COR-L47 (cell line): Measurements from ENCODE around the gene ZBED4.

Experiments used
- DNase-seq: peaks from one replicate; lab custom pipeline; 2025; lab: John Stamatoyannopoulos, UW

The ZBED4 gene

DNA sequence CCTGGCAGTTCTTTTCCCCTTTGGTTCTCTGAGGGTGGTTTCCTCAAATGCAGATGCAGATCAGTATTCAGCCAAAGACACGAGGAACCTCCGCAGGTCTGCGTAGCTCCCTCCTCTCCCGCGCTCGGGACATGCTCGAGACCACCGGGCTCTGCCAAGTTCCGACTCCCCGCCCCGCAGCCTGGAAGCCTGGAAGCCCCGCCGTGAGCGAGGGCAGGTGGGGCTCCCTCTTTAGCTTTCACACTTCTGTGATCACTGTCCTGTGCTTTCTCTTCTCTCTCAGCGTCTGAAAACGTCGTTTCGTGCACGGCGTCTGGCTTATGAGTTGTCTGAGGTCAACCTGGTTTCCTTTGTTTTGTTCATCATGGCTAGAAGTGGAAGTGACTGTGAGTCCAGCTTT lies 26.6 kb downstream of the ZBED4 start:
- no peak for DNase-seq

DNA sequence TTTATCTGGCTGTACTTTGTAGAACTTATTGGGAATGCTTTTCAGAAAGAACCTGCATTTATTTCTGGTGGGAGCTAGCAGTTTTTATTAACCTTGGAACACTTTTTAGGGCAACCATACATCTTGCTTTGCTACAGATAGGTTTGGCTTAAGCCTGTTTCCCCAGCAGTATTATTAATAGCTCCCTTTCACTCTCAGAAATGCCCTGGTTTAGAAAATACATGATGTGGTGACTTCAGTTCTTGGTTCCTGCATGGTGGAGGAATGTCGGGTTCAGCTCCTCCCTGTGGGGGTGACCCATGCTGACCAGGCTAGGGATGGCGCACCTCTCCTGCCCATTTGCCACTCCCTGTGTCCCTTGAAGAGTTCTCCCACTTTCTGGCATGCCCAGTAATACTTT lies 28.2 kb downstream of the ZBED4 start:
- no peak for DNase-seq

DNA sequence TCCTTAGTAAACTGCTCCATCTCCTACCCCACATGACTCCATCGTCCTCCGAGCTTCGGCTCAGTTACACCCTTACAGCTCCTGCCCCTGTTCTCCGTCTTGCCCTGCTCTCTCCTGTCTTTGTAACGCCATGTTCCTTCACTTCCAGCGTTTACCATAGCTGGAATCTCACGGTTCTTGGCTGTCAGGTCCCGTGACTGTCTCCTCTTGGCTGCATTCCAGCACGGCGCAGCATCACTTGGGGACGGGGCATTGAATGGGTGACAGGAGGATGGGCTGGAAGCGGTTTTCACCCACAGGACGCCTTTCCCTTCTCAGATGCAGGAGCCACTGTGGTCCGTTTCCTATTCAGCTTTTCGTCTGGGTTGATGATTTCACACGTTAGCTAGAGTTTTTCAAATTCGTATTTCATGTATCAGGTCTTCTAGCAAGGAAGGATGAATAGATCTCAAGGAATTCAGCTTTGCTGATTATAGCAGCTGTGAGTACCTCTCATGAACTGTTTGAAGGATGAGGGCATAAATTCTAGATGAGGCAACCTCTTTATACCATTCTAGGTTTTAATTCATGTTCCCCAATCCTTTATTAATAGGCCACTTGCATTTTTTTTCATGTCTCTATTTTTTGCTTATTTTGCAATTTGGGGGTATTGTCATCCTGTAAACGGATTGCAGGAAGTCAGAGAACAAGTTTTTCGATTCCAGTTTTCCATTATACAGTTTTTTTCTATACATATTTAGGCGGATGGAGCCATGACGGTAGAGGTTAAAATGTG lies 29.1 kb downstream of the ZBED4 start:
- DNase-seq = no peak

DNA sequence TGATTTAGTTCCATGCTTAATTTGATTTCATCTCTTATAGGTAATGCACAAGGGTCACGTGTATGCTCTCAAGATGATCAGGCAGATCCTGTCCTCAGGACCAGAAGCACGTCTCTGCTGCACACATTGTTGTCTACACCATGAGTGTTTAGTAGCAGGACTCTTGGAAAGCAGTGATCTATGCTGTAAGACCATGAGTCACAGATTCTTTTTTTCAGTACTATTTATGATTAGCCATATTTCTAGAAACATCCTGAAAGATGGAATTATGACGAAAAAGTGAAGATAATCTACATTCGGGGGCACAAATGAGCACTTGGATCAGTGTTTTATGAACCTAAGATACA lies 29.6 kb downstream of the ZBED4 start:
- DNase-seq = no peak

DNA sequence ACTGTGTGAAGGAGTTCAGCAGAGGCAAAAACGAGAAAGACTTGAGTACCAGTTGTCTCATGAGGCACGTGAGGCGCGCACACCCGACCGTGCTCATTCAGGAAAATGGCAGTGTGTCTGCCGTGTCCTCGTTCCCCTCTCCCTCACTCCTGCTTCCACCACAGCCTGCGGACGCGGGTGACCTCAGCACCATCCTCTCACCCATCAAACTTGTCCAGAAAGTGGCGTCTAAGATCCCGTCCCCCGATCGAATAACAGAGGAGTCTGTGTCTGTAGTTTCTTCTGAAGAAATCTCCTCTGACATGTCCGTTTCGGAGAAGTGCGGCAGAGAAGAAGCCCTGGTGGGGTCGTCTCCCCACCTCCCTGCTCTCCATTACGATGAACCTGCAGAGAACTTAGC lies 30.4 kb downstream of the ZBED4 start:
- no peak for DNase-seq

DNA sequence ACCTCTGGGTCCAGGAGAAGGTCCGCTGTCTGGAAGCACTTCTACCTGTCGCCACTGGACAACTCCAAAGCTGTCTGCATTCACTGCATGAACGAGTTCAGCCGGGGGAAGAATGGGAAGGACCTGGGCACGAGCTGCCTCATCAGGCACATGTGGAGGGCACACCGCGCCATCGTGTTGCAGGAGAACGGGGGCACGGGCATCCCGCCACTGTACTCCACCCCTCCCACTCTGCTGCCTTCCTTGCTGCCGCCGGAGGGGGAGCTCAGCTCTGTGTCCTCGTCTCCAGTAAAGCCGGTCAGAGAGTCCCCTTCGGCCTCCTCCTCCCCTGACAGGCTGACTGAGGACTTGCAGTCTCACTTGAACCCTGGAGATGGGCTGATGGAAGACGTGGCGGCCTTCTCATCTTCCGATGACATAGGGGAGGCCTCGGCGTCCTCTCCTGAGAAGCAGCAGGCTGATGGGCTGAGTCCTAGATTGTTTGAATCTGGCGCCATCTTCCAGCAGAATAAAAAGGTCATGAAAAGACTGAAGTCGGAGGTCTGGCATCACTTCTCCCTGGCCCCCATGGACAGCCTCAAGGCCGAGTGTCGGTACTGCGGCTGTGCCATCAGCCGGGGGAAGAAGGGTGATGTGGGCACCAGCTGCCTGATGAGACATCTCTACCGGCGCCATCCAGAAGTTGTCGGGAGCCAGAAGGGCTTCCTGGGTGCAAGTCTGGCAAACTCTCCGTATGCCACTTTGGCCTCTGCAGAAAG lies 31.0 kb downstream of the ZBED4 start:
- DNase-seq = no peak

DNA sequence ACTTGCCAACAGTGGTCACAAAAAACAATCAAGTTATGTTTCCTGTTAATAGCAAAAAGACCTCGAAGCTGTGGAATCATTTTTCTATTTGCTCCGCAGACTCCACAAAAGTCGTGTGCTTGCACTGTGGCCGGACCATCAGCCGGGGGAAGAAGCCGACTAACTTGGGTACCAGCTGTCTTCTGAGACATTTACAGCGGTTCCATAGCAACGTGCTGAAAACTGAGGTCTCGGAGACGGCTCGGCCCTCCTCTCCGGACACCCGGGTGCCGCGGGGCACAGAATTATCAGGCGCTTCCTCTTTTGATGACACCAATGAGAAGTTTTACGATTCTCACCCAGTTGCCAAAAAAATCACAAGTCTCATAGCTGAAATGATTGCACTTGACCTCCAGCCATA lies 31.6 kb downstream of the ZBED4 start:
- DNase-seq = no peak

DNA sequence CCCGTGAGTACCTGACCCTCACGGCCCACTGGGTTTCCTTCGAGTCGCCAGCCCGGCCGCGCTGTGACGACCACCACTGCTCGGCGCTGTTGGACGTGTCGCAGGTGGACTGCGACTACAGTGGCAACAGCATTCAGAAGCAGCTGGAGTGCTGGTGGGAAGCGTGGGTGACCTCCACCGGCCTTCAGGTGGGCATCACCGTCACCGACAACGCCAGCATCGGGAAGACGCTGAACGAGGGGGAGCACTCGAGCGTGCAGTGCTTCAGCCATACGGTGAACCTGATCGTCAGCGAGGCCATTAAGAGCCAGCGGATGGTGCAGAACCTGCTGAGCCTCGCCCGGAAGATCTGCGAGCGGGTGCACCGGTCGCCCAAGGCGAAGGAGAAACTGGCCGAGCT lies 32.2 kb downstream of the ZBED4 start:
- no peak for DNase-seq

DNA sequence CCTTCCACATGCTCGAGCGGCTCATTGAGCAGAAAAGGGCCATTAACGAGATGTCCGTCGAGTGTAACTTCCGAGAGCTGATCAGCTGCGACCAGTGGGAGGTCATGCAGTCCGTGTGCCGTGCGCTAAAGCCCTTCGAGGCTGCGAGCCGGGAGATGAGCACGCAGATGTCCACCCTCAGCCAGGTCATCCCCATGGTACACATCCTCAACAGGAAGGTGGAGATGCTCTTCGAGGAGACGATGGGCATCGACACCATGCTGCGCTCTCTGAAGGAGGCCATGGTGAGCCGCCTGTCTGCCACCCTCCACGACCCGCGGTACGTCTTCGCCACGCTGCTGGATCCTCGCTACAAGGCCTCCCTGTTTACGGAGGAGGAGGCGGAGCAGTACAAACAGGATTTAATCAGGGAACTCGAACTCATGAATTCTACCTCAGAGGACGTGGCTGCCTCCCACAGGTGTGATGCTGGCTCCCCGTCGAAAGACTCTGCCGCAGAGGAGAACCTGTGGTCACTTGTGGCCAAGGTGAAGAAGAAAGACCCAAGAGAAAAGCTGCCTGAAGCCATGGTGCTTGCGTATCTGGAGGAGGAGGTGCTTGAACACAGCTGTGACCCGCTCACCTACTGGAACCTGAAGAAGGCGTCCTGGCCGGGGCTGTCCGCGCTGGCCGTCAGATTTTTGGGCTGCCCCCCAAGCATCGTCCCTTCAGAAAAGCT lies 32.9 kb downstream of the ZBED4 start:
- no peak for DNase-seq

DNA sequence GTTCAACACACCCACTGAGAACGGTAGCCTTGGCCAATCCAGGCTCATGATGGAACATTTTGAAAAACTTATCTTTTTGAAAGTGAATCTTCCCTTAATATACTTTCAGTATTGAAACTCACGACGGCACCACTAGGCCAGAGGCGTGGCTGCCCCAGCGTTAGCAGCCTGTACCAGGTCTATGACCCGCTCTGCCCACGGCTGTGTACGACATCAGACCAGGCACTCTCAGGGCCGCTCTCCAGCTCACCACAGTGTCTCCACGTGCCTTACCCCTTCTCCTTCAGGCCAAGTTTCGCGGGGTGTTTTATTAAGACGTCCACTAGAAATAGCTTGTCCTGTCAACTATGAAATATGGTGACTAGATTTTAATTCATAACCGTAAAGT lies 33.4 kb downstream of the ZBED4 start:
- no peak for DNase-seq

DNA sequence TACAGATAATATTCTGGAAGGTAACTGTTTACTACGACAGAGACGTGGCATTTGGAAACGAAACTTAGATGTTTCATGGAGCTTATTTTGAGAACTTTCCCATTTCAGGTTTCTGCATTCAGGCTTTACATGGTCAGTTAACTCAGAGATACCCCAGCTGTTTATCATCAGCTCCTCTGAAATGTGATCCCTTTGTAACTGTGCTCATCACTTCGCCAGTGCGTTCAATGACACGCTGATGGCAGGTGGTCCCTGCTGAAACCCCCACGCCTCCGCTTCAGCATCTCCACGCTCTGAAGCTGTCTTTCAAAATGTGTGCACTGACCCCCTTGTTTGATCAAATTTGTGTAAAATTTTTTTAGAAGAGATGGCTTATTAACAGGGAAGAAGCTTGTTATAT lies 34.1 kb downstream of the ZBED4 start:
- no peak for DNase-seq

DNA sequence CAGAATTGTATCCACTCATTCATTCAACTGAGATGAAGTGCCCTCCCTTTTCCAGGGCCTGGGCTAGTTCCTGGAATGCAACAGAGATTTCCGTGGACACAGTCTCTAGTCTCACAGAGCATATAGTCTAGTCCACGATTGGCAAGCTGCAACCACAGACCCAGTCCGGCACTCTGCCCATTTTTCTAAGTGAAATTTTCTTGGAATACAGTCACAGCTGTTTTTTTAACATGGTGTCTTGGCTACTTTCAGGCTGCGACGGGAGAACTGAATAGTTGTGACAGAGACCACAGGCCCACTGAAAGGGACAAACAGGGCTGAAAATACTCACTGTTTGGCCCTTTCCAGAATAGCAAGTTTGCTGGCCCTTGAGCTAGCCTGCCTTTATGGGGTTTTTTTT lies 35.4 kb downstream of the ZBED4 start:
- DNase-seq = no peak

DNA sequence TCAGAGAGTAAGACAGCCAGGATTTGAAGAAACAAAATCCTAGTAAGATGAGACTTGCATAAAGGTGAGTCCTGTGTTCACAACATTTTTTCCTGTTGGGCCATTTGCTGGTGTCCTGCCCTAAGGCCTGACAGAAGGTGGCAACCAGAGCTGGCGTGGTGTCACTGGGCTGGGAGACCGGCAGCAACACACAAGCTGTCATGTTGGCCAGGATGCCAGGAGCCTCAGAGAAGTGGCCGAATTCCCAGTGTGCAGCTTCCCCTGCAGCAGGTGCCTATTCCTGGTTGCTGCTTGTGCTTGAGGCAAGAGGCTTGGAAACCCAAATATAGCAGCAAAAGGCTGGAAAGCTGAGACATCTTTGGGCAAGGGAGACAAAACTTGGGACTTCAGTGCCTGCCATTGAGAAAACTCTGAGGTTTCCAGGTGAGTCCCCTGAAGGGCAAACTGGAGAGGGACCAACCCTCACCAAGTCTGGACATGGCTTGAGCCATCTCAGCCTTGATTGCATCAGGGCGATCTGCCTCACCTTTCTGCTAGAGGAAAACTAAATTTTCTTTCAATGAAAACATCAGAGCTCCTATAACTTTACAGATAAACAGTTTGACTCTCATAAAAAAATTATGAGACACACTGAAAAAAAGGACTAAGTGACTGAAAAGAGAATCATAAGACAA lies 38.7 kb downstream of the ZBED4 start:
- no peak for DNase-seq

DNA sequence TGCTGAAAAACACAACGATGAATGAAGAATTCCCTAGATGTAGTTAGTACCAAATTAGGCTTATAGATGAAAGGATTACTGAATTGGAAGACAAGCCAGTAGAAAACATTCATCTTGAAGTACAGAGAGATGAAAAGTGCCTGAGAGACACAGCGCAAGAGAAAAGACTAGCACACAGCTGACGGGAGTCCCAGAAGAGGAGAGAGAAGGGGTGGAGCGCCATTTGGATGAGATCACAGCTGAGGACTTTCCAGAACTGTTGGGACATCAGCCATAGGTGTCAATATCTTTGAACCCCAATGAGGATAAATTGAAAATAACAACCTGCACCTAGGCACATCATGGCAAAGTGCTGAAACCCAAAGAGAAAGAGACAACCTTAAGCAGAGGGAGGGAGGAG lies 39.4 kb downstream of the ZBED4 start:
- no peak for DNase-seq

DNA sequence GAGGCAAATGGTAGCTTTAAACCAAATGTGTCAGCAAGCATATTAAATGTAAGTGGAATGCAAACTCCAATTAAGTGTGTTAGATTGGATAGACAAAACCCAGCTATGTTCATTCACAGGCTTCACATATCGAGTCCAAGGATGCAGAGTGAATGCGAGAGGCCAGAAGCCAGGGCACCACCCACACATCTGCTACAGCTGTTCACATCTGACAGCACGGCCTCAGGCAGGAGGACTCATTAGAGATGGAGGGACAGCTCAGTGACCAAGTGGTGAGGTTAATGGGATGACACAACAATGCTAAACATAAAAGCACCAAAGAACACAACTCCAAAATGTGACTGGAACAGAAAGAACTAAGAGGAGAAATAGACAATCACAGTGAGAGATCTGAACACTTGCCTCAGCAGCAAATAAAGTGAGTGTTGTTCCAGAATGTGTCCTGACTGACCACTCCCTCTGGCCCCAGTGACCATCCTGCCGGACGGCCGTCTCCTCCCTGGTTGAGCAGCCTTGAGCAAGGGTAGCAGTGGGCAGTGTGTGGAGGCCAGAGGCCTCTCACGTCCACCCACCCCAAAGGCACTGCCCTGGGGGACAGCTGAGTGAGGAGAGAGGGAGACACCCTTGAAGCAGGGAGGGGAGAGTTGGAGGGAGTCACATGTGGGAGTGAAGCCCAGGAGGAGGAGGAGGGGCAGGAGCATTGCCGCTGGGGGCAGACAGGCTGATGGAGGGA lies 40.8 kb downstream of the ZBED4 start:
- DNase-seq = no peak

DNA sequence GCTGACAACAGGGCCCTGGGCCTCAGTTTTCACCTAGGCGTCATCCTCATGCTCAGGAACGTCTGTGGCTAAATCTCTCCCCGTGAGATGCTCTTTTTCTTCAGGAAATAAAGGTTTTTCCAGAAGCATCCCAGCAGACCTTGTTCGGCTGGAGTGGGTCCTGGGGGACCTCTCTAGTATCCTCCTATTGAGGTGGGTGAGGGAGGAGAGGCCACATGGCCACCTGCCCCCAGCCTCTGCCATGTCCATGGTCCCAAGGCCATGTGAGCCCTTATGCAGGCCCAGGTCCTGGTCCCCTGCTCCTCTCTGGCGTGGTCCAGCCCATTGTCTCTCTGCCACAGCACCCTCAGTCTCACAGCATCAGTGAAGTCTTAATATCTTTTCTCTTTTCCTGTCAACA lies 42.6 kb downstream of the ZBED4 start:
- no peak for DNase-seq

DNA sequence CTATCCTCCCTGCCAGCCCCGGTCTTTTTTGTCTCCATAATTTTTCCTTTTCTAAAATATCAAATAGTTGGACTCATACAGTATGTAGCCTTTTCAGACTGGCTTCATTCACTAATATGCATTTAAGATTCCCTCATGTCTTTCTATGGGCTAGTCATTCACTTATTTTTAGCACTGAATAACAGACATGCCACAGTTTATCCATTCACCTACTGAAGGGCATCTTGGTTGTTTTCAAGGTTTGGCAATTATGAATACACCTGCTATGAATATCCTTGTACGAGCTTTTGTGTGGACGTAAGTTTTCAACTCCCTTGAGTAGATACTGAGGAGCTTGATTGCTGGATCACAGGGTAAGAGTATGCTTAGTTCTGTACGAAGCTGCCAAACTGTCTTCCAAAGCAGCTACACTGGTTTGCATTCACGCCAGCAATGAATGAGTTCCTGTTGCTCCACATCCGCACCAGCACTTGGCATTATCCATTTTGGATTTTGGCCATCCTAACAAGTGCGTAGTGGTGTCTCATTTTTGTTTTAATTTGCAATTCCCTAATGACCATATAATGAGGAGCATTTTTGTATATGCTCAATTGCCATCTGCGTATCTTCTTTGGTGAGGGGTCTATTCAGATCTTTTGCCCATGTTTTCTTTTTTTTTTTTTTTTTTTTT lies 43.5 kb downstream of the ZBED4 start:
- no peak for DNase-seq

DNA sequence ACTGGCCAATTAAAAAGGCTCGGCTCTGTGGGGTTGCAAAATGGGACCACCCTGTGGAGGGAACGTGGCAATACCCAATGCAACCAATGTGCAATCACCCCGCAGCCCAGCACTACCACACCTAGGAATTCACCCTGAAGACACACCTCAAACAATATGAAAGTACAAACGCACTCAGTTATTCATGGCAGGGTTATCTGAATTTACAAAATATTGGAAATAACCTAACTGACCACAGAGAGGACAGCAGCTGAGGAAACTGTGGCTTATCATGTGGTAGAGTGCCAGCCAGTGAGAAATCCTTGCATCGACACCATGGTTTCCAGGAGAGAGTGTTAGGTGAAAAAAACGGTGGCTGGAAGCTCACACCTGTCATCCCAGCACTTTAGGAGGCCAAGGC lies 45.9 kb downstream of the ZBED4 start:
- DNase-seq = no peak

DNA sequence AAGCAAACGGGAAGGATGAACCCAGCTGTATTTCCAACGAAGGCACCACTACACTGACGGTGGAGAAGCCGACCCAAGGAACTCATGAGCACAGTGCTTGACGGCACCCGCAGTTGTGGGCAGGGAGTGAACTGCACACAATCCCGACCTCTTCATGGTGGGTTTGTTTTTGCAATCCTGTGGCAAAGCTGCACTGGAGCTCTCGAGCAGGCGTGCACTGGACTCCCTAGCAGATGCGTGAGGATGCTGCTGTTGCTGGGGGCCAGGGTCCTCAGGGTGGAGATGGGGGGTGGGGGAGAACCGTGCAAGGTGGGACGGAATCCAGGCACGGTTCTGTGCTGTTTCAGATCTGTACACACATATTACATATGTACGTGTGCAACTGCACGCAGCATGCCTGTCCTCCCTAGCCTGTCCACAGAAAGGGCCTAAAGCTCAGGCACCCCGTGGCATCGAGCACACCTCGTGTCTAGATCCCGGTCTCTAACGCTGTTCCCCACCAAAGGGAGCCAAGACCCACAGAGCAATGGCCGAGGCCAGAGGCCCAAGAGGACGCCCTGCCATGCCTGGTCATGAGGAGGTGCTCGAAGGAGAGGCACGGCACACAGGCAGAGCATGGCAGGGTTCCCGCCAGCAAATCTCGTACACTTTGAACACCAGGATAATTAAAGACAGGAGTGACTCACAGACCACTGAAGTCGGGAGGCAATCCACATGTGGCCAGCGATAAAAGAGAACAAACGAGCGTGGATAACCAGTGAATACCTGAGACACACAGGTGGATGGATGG lies 47.0 kb downstream of the ZBED4 start:
- no peak for DNase-seq

DNA sequence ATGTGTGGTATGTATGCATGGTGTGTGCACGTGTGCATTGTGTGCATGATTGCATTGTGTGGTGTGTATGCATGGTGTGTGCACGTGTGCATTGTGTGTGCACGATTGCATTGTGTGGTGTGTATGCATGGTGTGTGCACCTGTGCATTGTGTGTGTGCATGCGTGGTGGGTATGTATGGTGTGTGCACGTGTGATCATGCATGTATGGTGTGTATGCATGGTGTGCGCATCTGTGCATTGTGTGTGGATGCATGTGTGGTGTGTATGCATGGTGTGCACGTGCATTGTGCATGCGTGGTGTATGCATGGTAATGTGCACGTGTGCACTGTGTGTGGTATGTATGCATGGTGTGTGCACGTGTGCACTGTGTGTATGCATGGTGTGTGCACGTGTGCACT lies 47.8 kb downstream of the ZBED4 start:
- DNase-seq = no peak
